ENCODE measurements around the gene ACAP3. TPM values are rescaled to one million over a fixed set of nuclear protein-coding genes. Genes with fewer than 3 reads are reported as not detected.

The ACAP3 gene
- total and polyA plus RNA-seq, 2 donors (not counting 3 experiments of a cell fraction or from before 2014, with no cell fraction given) = 27.8 to 39.0 TPM

DNA sequence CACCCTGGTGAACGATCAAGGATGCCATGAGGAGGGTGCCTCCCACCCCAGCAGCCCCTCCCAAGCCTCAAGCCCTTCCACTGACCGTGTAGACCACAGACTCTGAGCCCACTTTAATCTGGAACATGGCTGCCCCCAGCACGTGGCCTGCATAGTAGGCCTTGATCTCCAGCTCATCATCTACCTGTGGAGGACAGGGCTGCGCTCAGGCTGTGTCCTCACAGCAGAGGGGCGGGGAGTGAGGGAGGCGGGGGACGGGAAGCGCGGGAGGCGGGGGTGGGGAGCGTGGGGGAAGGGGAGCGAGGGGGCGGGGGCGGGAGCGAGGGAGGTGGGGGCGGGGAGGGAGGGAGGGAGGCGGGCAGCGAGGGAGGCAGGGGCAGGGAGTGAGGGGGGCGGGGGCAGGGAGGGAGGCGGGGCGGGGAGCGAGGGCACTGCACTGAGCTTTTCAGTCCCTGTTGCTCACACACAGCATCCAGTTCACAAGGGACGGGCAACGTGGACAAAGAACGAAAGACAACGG, 7.8 kb upstream of the ACAP3 start:
- no peak overlapping the region for H3K9ac ChIP-seq (replicated peaks; ENCODE audit: extremely low read depth, insufficient read depth, low read length)
- no TSS peak for BruUV-seq (replicated peaks)
- no peaks in the 10 kb centered on the region for H3K9me1 ChIP-seq (replicated peaks; ENCODE audit: control insufficient read depth, extremely low read depth, insufficient read depth, low read length)
- H3K36me3 ChIP-seq (ENCODE audit: control insufficient read depth in 2 of 2, extremely low read depth in 1 of 2, insufficient read depth in 2 of 2, low read length in 2 of 2) = peaks cover 0 to 46% of the 10 kb centered on the region in 2 experiments
- FAIRE-seq (no peak), DNase-seq (ENCODE audit: low read depth, low spot score) (no peak)
- no peak overlapping the region for H3K4me3 ChIP-seq (replicated peaks in 1 of 3; ENCODE audit: insufficient read depth in 1 of 3, low read depth in 1 of 3, low read length in 3 of 3)
- TF ChIP-seq JUN (IDR thresholded peaks at IDR 0.05; ENCODE audit: borderline replicate concordance, insufficient read depth, insufficient read length, low read depth) = no peak
- no peak for TF ChIP-seq POLR2AphosphoS5 (IDR thresholded peaks at IDR 0.05; ENCODE audit: insufficient read depth, low read depth, low read length)
- TF ChIP-seq FOS (IDR thresholded peaks at IDR 0.05; ENCODE audit: borderline replicate concordance, insufficient read depth, low read length) = no peak
- TF ChIP-seq POLR2A (IDR thresholded peaks at IDR 0.05; ENCODE audit: low read depth, low read length) = no peak
- TF ChIP-seq EZH2 (IDR thresholded peaks at IDR 0.05; ENCODE audit: borderline replicate concordance, low read depth, low read length, severe bottlenecking) = no peak
- TF ChIP-seq, protein P1, sequence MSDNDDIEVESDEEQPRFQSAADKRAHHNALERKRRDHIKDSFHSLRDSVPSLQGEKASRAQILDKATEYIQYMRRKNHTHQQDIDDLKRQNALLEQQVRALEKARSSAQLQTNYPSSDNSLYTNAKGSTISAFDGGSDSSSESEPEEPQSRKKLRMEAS (IDR thresholded peaks at IDR 0.05; ENCODE audit: insufficient read depth, insufficient read length) = no peak
- no peak for TF ChIP-seq GATA2 (IDR thresholded peaks at IDR 0.05; ENCODE audit: insufficient read depth, insufficient read length, low read depth, low read length)
- TF ChIP-seq, protein P2, sequence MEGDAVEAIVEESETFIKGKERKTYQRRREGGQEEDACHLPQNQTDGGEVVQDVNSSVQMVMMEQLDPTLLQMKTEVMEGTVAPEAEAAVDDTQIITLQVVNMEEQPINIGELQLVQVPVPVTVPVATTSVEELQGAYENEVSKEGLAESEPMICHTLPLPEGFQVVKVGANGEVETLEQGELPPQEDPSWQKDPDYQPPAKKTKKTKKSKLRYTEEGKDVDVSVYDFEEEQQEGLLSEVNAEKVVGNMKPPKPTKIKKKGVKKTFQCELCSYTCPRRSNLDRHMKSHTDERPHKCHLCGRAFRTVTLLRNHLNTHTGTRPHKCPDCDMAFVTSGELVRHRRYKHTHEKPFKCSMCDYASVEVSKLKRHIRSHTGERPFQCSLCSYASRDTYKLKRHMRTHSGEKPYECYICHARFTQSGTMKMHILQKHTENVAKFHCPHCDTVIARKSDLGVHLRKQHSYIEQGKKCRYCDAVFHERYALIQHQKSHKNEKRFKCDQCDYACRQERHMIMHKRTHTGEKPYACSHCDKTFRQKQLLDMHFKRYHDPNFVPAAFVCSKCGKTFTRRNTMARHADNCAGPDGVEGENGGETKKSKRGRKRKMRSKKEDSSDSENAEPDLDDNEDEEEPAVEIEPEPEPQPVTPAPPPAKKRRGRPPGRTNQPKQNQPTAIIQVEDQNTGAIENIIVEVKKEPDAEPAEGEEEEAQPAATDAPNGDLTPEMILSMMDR (IDR thresholded peaks at IDR 0.05; ENCODE audit: extremely low read depth in 1 of 2, insufficient read depth in 1 of 2, low read depth in 1 of 2, low read length in 2 of 2) = no peak
- TF ChIP-seq MYC (IDR thresholded peaks at IDR 0.05; ENCODE audit: low read depth, low read length) = no peak
- dilution Hi-C loops (cut with MboI; ENCODE audit: extremely low pct_ligation_motif_present, low sequenced_read_pairs) (no loop called here), intact Hi-C loops (cut with micrococcal nuclease) (no loop called here)
- ChIA-PET POLR2A (no interaction called here), CTCF (no interaction called here)
- no peak overlapping the region for H3K4me2 ChIP-seq (ENCODE audit: insufficient read depth, low read length)
- no peak overlapping the region for H2AFZ ChIP-seq (ENCODE audit: low read depth, low read length)
- no peaks in the 10 kb centered on the region for H3K4me1 ChIP-seq (ENCODE audit: control insufficient read depth, extremely low read depth, insufficient read depth, low read length)
- peaks cover 11% of the 10 kb centered on the region for H3K79me2 ChIP-seq (ENCODE audit: control insufficient read depth, insufficient read depth, low read length)
- no peaks in the 10 kb centered on the region for H3K9me3 ChIP-seq (replicated peaks; ENCODE audit: control insufficient read depth, insufficient read depth, low read length)
- H4K20me1 ChIP-seq (replicated peaks; ENCODE audit: control insufficient read depth, extremely low read depth, insufficient read depth, low read length) = peaks cover 5% of the 10 kb centered on the region
- H3K27me3 ChIP-seq (ENCODE audit: control insufficient read depth in 2 of 2, insufficient read depth in 2 of 2, low read length in 2 of 2) = no peaks in the 10 kb centered on the region
- H3K27ac ChIP-seq (ENCODE audit: insufficient read depth, low read depth, low read length) = no peak overlapping the region

Measured in endothelial cell of umbilical vein (primary cell).